NCI-H2171 treated with DMSO at 0.1 percent for 48 hours (cell line): ENCODE results near the gene PHF24.
"Not testable (repeated sequence)": the region's sequence is repeated elsewhere in the genome, so short reads cannot be mapped to it uniquely, and the experiment has no call there.

Experiments used
- DNase-seq: peaks from one replicate; lab custom pipeline; 2025; lab: John Stamatoyannopoulos, UW

PHF24 gene

GRCh38 chr9:34997379-34997781 is 39.3 kb downstream of the PHF24 start:
- no peak for DNase-seq

GRCh38 chr9:34998266-34998665 is 40.2 kb downstream of the PHF24 start:
- no peak for DNase-seq

GRCh38 chr9:34999576-34999975 is 41.5 kb downstream of the PHF24 start:
- DNase-seq, result no peak

- no peak for DNase-seq
Measured at GRCh38 chr9:35000535-35001284, 42.6 kb downstream of the PHF24 start.

- DNase-seq, result no peak
Measured at GRCh38 chr9:35001285-35001677, 43.2 kb downstream of the PHF24 start.

GRCh38 chr9:35001803-35002502 is 43.9 kb downstream of the PHF24 start:
- no peak for DNase-seq

- DNase-seq, result no peak
Measured at GRCh38 chr9:35002623-35003022, 44.5 kb downstream of the PHF24 start.

- DNase-seq, result not testable (repeated sequence)
Measured at GRCh38 chr9:35004299-35004698, 46.2 kb downstream of the PHF24 start.

- DNase-seq, result no peak
Measured at GRCh38 chr9:35010351-35010958, 52.4 kb downstream of the PHF24 start.

GRCh38 chr9:35014517-35014916 is 56.4 kb downstream of the PHF24 start:
- no peak for DNase-seq

- not testable (repeated sequence) for DNase-seq
Measured at GRCh38 chr9:35023443-35023842, 65.4 kb downstream of the PHF24 start.

- no peak for DNase-seq
Measured at GRCh38 chr9:35026671-35027070, 68.6 kb downstream of the PHF24 start.

- no peak for DNase-seq
Measured at GRCh38 chr9:35027374-35027773, 69.3 kb downstream of the PHF24 start.

- no peak for DNase-seq
Measured at GRCh38 chr9:35027860-35028259, 69.8 kb downstream of the PHF24 start.

- DNase-seq, result no peak
Measured at GRCh38 chr9:35028341-35028740, 70.3 kb downstream of the PHF24 start.

GRCh38 chr9:35029241-35029640 is 71.2 kb downstream of the PHF24 start:
- no peak for DNase-seq

- DNase-seq, result no peak
Measured at GRCh38 chr9:35029852-35030251, 71.8 kb downstream of the PHF24 start.
